GM19324 (cell line): ENCODE measurements around the gene ARSJ.

Source experiments
- ATAC-seq: cut with Tn5 transposase; IDR thresholded peaks from one replicate; pipeline ENCODE4 v1.9.1; 2021; ENCODE audit warnings: mild to moderate bottlenecking, moderate library complexity; ENCODE audit not compliant: unreplicated experiment, low FRiP score

The ARSJ gene

GRCh38 chr4:113905301-113905700 is 74.1 kb downstream of the ARSJ start:
- no peak for ATAC-seq

GRCh38 chr4:113904877-113905276 is 74.6 kb downstream of the ARSJ start:
- no peak for ATAC-seq

- peak; percentile 69 for ATAC-seq
Observed at GRCh38 chr4:113901994-113902787, 77.3 kb downstream of the ARSJ start.

GRCh38 chr4:113899271-113900070 is 80.0 kb downstream of the ARSJ start:
- peak; percentile 86 for ATAC-seq

GRCh38 chr4:113893546-113893945 is 85.9 kb downstream of the ARSJ start:
- ATAC-seq, result no peak

GRCh38 chr4:113888006-113888405 is 91.4 kb downstream of the ARSJ start:
- no peak for ATAC-seq

GRCh38 chr4:113885291-113885690 is 94.2 kb downstream of the ARSJ start:
- ATAC-seq, result no peak

GRCh38 chr4:113884655-113885054 is 94.8 kb downstream of the ARSJ start:
- no peak for ATAC-seq

GRCh38 chr4:113882668-113883067 is 96.8 kb downstream of the ARSJ start:
- ATAC-seq, result no peak

- ATAC-seq, result no peak
Observed at GRCh38 chr4:113881256-113881655, 98.2 kb downstream of the ARSJ start.

GRCh38 chr4:113880240-113881028 is 99.0 kb downstream of the ARSJ start:
- no peak for ATAC-seq

- no peak for ATAC-seq
Observed at GRCh38 chr4:113878668-113879067, 100.8 kb downstream of the ARSJ start.

GRCh38 chr4:113874480-113874879 is 105.0 kb downstream of the ARSJ start:
- no peak for ATAC-seq

GRCh38 chr4:113873508-113873907 is 105.9 kb downstream of the ARSJ start:
- no peak for ATAC-seq

- ATAC-seq, result no peak
Observed at GRCh38 chr4:113872426-113873260, 106.8 kb downstream of the ARSJ start.

- no peak for ATAC-seq
Observed at GRCh38 chr4:113871080-113871479, 108.4 kb downstream of the ARSJ start.

GRCh38 chr4:113869743-113870375 is 109.6 kb downstream of the ARSJ start:
- ATAC-seq, result peak; percentile 66

GRCh38 chr4:113866611-113867010 is 112.8 kb downstream of the ARSJ start:
- ATAC-seq, result no peak

GRCh38 chr4:113858924-113859323 is 120.5 kb downstream of the ARSJ start:
- ATAC-seq, result no peak

GRCh38 chr4:113851816-113852215 is 127.6 kb downstream of the ARSJ start:
- ATAC-seq, result no peak
